ENCODE data around the gene DNAI7.

DNAI7 gene

DNA sequence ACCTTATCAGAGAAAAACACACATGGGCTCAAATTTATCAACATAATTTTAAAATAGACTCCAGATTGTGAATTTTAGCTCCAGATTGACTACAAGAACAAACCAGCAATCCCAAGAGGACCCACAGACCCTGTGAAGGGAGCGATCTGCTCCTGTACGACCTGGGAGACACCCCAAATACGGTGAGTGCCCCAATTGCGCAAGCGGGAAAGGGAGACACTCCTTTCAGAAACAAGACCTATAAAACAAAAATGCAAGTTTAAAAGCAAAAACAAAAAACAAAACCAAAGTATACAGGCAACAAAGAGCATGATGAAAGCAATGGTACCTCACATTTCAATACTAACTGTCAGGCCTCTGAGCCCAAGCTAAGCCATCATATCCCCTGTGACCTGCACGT, 32.1 kb downstream of the DNAI7 start:
- no peak for DNase-seq

GRCh38 chr12:25156061-25156460, 38.9 kb downstream of the DNAI7 start:
- no peak for DNase-seq

- peak; percentile 67 for DNase-seq
These were observed 39.9 kb downstream of the DNAI7 start for GRCh38 chr12:25155022-25155576.

GRCh38 chr12:25152055-25152454, 42.9 kb downstream of the DNAI7 start:
- no peak for DNase-seq

GRCh38 chr12:25151476-25151875, 43.5 kb downstream of the DNAI7 start:
- DNase-seq: no peak

- DNase-seq: no peak
These were observed 48.3 kb downstream of the DNAI7 start for GRCh38 chr12:25146686-25147085.

DNA sequence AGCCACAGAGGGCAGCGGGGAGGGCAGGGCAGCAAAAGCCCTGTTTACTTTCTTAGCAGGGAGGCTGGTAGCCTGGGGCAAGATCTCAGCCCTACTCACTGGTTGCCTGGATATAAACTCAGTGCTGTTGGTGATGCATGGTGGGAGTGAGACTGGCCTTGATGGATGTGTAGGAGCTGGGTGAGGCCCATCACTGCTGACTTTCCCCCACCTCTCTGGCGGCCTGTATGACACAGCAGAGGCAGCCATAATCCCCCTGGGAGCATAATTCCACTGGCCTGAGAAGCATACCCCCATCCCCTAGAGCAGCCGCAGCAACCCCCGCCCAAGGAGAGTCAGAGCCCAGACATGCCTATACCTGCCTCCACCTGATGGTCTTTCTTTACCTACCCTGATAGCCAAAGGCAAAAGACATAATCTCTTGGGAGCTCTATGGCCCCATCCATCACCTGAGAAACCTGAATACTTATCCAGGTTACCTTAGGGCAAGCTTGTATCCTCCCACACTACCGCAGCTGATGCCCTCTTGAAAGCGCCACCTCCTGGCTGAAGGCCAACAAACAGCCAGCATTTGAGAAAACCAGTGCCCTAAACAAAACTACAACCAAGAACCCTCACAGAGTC, 59.3 kb downstream of the DNAI7 start:
- DNase-seq: no peak

DNA sequence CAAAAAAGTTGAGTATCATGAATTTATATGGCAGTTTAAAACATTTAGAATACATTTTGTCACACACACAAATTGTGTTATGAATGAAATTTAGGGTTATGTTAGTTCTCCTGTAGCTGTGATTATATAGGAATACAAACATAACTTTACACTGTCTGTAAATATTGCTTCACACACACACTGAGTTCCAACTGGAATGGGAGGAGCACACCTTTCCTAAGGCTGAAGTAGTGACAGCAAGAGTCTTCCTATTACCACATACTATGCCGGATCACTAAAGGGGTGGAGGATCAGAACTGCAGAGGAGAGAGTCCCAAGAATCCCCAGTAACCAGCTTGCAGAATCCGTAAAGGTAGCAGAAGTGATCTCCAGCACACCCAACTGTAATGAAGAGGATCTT, 63.7 kb downstream of the DNAI7 start:
- DNase-seq: no peak

DNA sequence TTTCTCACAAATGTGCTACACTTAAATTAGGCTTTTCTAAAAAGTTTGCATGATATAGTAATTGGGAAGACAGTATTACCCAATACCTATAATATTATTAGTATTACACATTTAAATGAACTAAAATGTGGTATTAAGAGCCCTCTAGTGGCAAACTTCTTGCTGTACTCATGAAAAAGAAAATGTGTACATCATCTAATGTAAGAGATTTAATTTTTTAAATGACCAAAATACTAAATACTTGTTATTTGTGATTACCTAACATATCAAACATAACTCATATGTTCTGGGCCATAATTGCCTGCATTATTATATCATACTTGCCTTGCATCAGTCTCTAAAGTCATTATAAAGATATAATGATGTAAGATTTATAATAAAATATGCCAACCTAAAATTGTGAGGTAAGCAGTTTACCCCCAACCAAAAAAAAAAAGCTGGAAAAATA, 64.2 kb downstream of the DNAI7 start:
- peak; percentile 61 for DNase-seq

DNA sequence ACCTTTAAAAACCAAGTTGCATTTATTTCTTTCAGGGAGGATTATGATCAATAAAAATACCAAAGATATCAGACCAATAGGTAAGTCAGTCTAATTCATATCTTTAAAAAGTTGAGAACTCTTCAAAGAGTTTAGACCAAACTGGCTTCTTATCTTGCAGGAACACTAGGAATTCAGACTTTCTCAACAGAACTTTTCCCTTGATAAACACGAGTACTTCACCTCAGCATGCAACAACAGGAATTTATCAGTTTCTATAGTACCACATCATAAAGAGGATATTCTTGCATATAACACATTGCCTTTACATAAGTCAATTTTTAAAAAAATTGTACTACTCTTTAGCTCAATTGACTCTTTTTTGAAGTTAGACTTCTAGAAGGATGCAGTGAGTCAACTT, 68.2 kb downstream of the DNAI7 start:
- no peak for DNase-seq

- no peak for DNase-seq
These were observed 68.9 kb downstream of the DNAI7 start for GRCh38 chr12:25126101-25126500.

- DNase-seq: no peak
These were observed 70.5 kb downstream of the DNAI7 start for GRCh38 chr12:25124493-25124892.

- no peak for DNase-seq
These were observed 71.8 kb downstream of the DNAI7 start for GRCh38 chr12:25123126-25123525.

DNA sequence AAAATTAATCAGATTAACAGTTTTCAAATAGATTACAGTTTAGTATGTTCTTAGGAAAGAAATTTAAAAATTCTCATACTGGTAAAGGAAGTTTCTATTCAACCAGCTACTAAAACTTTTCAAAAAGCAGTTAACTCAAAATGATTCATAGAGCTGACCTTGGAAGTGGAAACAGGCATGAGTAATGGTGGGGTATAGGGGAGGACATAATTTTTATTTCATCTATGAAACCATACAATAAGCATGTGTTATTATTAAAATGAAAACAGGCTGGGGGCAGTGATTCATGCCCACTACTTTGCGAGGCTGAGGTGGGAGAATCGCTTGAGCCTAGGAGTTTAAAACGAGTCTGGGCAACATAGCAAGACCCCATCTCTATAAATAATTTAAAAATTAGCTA, 73.0 kb downstream of the DNAI7 start:
- no peak for DNase-seq

DNA sequence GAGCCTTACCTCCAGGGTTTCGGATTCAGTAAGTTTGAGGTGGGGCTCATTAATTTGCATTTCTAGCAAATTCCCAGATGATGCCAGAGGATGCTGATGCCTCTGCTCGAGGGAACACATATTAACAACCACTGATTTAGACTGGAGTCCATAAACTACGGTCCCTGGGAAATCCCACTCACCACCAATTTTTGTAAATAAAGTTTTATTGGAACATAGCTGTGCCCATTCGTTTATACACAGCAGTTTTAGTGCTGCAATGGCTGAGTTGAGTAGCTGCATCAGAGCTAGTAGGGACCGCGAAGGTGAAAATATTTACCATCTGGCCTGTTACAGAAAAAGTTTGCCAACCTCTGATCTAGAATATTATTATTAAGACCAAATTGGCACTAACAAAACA, 73.8 kb downstream of the DNAI7 start:
- no peak for DNase-seq

GRCh38 chr12:25119020-25119419, 75.9 kb downstream of the DNAI7 start:
- no peak for DNase-seq

- DNase-seq: no peak
These were observed 79.3 kb downstream of the DNAI7 start for GRCh38 chr12:25115677-25116076.

GRCh38 chr12:25113651-25114050, 81.3 kb downstream of the DNAI7 start:
- DNase-seq: no peak

DNA sequence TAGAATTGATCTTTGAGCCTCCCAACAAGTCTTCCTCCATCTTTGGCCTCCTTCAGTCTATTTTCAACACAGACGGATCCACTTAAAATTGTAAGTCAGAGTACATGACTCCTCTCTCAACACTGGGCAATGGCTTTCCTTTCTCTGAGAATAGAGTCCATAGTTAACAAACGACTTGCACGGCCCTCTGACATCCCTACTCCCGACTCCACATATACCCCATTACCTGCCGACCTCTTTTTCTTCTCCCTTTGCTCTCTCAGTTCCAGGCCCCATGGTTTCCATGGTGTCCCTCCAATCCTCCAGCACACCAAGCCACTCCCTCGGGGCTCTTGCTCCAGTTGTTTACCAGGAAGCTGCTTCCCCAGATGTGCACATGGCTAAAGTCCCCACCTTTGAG, 84.7 kb downstream of the DNAI7 start:
- no peak for DNase-seq

GRCh38 chr12:25107920-25108319, 87.0 kb downstream of the DNAI7 start:
- DNase-seq: no peak

DNA sequence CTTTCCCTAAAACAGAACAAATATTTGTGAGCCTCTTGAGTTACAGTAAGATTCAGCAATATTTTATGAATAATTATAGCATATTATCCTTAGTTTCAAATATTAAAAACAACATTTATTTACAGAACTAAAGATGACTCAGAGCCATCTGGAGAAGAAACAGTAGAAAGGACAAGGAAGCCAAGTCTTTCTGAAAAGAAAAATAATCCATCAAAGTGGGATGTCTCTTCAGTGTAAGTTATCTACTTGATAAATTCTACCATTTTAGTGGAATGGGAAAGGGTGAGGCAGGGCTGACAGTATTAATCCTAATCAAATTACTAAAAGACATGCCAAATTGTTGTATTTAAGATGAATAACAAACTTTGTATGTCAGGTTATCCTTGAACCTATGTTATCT, 88.1 kb downstream of the DNAI7 start:
- no peak for DNase-seq

DNA sequence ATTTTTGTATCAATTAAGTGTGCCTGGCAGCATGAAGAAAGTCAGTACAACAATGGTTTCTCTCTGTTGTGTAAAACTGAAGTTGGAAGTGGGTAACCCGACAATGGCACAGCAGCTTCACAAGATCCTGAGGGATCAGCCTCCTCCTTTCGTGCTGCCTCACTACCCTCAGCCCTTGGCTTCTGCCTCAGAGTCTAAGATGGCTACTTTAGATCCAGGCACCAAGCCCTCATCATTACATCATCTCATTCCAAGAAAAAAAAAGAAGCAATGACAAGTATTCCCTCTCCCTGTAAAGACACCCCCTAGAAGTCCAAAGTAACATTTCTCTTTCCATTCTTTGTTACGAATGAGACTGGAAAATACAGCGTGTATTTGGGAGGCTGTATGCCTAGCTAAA, 92.6 kb downstream of the DNAI7 start:
- DNase-seq: no peak

- no peak for DNase-seq
These were observed 93.9 kb downstream of the DNAI7 start for GRCh38 chr12:25101092-25101445.

- DNase-seq: no peak
These were observed 94.5 kb downstream of the DNAI7 start for GRCh38 chr12:25100194-25101091.

Measured in CD4-positive, alpha-beta T cell treated with Interleukin-10 for 1 hour (primary cell).